GM19324 (cell line): ENCODE measurements around the gene PTH1R.

ENCODE experiments used
- ATAC-seq: cut with Tn5 transposase; IDR thresholded peaks from one replicate; pipeline ENCODE4 v1.9.1; 2021; ENCODE audit warnings: mild to moderate bottlenecking, moderate library complexity; ENCODE audit not compliant: unreplicated experiment, low FRiP score

The PTH1R gene

DNA sequence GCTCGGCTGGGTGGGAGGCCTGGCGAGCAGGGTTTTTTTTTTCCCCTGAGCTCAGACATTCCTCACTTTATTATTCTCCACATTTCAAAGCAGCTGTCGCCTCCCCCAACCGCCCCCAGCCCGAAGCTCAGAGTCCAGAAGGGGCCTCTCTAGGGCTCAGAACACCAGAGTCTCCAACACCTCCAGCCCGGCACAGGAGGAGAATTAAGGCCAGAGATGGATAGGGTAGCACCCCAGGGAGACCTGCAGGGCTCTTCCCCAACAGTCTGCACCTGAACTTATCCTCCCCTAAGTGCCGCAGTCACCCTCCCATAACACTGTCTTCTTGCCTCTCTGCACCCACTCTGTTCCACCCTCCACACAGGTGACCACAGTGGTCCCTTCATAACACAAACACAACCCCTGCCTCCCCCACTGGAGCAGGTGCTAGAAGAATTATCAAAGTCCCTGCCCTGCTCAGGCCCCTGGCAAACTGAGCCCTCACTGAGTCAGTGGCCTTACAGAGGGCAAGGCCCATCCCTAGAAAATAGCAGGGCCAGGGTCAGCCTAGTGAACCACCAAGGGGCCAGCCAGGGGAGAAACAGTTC lies 28.4 kb upstream of the PTH1R start:
- no peak for ATAC-seq

DNA sequence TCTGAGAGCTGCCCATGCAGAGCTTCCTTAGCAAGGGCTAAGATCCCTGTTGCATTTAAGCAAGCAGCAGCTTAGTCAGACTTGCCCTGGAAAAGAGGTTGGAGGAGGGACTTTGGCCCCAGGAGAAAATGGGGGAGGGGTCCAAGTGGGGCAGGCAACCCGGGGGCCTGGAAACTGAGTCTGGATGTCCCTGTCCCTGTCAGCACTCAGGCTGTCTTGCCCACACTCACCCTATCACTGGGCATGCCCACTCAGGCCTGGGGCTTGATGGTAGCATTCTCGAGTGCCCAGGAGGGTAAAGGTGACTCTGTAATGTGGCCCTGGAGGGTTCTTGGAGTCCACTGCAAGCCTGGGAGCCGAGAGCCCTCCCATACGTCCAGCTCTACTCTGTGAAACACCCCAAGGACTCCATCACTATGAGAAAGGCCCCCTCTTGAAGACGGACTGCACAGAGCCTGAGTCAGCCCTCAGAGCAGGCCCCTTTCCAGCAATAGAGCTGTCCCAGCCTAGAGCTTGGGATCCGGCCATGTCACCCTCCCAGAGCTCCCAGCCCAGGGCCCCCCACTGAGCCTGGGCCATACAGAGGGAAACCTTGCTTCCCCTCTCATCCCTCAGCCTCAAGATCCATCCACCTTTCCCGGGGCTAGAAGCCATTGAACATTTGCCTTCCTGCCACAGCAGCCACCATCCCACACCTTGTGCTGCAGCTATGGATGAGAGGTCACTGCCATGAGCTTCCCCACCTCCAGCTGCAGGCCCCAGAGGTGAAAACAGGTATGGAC lies 27.6 kb upstream of the PTH1R start:
- ATAC-seq = no peak

DNA sequence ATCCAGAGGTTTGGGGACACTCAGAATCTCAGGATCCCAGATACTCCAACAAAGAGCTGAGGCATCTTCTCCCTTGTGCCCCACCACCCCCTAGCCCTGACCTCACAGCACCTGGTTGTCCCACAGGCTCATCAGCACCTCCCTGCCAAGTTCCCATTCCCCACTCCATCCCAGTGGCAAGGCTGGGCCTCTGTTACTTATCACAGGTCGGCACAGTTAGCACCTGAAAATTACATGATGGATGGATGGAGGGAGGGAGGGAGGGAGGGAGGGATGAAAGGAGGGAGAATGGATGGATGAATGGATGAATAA lies 27.1 kb upstream of the PTH1R start:
- no peak for ATAC-seq

DNA sequence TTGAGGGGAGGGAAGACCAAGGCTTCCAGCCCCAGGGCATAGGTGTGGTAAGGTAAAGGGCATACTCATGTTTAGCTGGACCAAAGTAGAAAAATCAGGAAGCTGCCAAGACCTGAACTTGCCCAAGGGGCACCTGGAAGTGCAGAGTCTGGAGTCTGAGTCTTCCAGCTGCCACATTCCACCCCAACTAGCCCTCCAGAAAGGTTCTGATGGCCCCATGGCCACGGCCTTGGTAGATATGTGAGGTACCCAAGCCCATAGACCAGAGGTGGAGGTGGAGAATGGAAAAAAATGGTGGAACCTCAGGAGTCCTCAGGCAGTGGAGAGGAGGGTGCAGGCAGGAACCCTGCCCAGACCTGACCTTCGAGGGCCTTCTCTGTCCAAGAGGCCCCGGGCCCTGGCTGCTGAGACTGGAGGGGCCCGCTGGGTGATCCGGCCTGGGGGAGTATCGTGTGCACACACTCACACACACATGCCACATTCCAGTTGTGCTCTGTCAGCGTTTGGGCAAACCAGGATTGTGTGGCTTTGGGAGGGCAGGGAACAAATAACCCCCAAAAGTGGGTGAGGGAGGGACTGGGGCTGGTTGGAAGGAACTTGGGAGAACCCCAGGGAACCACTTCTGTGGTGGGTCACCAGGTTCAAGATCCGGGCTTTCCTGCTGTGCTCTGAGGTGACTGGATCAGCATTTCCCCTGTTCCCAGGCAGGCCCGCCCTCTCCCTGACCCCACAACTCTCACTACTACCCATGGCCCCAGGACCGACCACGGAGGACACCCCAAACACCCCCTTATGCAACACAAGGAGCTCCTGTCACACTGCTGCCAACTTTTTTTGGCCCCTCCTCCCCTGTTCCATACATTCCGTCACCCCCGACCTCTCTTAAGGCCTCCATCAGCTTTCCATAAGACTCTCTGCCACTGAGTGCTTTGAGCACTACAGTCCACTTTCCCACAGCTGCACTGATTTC lies 25.9 kb upstream of the PTH1R start:
- no peak for ATAC-seq

DNA sequence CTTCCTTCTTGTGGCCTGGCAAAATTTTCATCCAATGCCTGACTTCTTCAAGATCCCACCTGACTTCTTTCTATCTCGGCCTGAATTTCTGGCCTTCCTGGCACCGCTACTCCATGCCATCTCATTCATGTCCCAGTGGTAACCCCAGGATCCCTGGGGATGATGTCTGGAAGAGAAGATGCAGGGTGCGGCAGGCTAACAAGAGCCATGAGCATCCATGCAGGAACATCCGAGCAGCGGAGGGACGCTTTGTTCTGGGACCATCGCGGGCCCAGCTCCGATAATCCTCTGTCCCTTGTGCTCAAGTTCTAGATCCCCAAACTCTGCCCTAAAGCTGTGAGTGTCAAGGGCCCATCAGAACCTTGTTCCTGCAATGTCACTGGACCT lies 25.2 kb upstream of the PTH1R start:
- no peak for ATAC-seq

DNA sequence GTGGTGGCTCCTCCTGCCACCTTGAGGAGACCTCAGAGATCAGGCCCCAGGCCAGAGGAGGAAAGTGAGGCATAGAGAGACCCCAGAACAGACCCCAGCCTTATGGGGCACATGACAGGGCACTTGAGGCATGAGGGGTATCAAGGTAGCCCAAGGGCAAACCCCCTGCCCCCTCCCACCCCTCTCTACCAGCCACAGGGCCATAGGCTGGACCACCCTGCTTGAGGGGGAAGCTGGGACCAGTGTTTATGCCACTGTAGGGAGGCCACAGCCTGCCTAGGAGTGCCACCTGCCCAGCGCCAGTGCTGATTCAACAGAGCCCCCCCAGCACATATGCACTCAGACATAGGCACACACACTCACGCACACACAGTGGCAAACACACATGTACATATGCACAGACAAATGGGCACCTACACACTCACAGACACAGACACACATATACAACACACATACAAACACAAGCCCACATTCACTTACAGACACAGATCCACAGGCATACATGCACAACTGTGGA lies 24.6 kb upstream of the PTH1R start:
- ATAC-seq = no peak

DNA sequence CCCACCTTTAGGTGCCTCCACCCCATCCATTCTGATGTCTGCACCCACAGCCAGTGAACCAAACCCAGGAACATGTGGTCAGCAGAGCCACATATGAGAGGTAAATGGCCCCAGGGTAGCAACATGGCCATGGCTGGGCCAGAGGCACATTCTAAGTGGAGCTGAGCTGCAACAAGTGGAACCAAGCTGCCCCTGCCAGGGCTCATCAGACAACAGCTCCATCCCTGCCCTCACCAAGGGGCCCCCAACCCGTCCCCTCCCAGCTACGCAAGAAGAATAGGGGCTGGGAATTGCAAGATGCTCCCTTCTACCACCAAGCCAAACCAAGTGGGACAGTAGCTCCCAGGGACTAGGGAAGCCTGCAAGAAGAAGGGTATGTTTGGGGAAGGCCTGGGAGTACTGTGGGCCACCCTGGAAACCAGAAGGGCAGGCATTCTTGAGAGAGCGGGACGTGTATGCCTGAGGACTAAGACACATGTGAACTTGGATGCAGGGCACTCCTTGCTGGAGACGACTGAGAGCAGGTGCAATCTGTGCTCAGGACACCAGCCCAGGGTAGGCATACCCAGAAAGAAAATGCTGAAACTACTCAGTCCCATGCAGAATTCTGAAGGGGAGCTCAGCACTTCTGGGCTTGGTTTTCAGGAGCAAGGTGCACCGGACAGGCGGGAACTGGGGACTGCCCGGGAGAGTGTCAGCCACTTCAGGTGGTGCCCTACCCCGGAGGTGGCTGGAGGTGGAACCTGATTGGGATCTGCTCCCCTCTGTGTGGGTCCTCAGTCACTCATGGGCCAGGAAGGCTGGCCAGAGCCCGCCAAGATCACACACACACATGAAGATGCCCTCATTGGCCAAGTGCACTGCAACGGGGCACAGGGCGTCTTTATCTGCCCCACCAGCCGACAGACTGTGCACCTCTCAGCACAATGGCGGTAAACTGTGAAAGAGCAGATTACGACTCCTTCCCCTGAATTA lies 23.8 kb upstream of the PTH1R start:
- ATAC-seq = no peak

DNA sequence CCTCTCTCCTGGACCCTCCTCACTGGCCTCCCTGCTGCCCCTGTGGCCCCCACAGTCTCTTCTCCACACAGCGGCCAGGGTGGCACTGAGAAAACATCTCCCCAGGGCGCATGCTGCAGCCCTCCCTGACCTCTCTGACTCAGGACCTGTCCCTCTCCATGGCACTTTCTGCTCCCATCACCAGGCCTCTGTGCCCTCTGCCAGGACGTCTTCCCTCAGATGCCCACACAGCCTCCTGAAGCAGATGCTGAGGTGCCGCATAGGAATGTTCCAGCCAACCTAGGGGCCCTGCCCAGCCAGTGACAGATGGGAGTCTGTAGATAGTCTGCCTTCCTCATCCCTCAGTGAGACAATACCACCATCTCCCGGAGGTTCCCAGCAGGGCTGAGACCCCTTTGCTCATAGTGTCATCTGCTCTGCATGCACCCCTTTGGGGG lies 22.9 kb upstream of the PTH1R start:
- ATAC-seq = no peak

DNA sequence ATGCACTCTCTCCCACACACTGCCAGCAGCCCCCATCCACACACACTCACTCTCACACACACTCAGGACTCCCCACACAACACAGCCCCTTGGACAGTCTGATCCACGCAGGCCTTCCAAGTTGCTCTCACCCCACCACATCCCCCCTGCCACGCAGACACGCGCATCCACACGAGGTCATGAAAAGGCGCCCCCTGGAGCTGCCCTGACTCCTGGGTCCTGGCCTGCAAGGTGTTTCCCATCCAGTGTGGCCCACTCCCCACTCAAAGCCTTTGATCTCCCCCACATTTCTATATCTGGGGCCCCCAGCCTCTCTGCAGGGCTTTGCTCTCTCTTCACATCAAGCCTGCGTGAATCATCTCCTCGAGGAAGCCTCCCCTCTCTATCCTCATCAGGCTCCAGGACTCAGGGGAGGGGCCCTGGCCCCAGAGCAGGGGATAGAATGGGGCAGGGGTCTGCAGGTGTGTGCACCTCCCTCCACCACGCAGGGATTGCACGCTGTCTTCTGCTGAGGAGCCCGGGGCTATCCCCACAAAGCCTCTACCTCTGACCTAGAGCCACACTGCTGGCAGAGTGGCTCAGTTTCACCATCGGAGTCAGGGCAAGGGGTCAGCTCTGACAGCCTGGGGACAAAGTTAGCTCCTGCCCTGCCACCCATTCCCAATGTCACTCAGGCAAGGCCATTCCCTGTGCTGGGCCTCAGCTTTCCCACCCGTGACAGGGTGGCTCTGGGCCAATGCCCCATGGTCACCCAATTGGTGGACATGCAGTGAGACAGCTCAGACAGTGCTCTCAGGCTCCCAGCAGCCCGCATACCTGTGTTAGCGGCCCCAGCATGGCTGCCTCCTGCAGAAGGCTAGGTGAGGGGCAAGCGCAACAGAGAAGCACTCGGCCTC lies 20.7 kb upstream of the PTH1R start:
- ATAC-seq = no peak

DNA sequence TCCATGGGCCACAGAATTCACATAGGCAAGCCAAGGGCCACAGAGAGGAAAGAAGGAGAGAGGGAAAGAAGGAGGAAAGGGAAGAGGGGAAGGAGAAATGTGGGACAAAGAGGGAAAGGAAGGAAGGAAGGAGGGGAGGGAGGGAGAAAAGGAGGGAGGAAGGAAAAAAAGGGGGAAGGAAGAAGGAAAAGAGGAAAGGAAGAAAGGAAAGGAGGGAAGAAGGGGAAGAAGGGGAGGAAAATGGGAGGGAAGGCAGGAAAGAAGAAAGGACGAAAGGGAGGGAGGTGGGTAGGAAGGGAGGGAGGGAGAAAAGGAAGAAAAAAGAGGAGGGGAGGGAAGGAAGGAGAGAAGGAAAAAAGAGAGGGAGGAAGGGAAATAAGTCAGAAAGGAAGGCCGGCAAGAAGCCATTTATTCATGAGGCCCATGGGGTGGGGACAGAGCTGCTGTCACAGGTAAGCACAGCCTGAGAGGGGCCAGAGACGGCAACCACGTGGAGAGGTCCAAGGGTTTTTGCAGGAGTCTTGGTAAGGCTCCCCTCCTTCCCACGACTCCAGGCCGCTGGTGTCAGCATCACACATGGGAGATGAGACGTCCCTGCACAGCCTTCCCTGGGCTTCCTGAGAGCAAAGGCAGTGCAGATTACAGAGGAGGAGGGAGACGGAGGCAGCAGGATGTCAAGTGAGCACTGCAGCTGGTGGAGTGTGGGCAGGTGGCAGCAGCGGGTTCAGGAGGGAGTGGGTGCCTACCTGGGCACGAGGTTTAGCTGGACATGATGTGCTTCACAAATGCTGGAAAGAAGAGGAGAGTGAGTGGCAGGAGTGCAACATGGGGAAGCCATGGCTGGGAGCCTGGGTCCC lies 19.8 kb upstream of the PTH1R start:
- ATAC-seq = no peak

DNA sequence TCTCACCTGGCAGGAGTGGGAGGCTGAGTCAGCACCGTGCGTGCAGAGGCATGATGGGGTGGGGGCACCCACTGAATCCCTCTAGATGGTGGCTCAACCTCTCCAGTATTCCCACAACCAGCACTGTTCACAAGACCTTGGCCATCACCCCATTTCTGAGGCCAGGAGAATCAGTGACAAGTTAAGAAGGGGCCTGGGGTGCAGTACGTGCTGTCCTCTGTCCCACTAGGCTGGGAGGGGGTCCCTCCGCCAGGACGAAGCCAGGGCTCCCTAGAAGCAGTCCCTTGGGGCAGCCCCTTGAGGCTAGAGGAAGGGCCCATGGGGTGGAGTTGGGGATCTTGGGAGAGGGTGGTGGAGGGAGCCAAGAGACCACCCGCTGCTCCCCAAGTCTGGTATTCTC lies 19.1 kb upstream of the PTH1R start:
- ATAC-seq = no peak

DNA sequence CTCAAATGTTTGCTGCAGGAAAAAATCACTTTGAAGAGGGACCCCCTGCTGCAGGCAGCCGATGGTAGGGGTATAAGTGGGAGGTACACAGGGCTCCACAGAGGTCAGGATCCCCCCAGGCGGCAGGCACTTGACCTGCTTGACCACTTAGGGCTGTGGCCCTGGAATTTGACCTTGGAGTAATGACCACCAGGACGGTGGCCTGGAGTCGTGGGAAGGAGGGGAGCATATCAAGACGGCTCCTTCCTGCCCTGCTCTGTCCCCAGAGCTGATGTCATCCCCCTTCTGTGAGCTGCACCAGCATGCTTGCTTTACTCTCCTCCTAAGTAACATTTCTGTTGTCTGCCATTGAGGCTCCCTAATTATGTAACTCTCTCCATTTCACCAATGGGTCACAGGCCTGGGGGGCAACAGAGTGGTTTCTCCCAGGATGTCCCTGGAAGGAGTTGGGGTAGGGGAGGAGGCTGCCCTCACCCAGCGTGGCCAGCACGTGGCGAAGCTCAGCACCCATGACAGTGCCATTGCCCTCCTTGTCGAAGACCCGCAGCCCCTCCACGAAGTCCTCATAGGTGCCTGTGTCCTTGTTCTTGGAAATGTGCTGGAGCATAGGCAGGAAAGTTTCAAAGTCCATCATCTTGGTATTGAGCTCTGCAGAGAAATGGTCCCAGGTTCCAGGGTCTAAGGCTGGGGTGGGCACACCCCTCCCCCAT lies 18.4 kb upstream of the PTH1R start:
- ATAC-seq = no peak

DNA sequence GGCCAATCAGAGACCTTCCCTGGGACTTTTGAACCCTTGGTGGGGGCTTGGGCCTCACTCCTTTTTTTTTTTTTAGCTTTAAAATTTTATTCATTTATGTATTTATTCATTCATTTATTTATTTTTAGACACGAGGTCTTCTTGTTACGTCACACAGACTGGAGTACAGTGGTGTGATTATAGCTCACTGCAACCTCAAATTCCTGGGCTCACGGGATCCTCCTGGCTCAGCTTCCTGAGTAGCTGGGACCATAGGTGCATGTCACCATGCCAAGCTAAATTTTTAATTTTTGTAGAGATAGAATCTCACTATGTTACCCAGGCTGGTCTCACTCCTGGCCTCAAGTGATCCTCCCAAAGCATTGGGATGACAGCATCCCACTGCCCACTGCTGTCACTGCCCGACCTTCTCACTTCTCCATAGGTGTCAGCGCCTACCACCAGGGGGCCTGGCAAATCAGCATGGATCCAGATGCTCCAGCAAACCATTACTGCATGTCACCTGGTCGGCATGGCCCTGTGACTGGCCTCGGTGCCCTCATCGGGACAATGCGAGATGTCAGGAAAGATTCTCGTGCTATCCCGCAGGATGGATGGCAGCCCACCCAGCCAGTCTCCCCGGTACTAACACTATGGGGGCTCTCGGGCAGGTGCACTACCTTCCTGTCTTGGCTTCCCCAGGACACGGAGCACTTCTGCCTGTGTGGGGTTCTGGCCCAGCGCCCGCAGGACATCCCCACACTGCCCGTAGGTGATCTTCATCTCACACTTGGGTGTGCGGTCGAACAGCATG lies 17.3 kb upstream of the PTH1R start:
- ATAC-seq = no peak

DNA sequence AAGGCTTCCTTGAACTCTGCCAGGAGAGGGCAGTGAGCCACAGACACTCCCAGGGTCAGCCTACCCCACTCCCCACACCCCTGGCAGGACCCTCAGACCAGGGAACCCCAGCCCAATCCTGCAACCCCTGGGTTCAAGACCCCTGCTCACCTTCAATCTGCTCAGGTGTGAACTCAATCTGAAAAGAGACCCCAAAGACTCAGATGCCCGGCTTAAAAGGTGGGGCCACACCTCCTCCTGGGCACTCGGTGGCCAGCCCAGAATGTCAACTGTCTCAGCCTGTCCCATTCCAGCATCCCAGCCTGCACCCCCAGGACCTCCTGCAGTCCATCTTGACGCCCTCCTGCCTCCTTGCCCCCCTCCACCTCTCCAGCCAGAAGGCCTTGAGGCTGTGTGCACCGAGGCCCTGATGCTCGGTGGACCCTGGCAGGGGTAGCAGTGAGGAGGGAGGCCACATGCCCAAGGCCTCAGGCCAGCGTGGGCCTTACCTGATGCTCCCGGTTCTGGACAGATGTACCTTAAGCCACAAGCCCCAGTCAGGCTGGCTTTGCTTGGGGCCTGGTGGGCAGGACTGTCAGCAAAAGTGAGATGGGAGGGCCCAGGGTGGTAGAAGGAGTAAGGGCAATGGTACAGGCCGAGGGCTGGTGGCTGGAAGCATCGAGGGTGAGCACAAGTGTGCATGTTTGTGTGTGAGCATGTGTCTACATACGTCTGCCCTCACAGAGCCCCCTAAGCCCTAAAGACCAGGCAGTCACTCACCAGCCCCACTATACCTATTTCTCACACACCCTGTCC lies 16.5 kb upstream of the PTH1R start:
- no peak for ATAC-seq

DNA sequence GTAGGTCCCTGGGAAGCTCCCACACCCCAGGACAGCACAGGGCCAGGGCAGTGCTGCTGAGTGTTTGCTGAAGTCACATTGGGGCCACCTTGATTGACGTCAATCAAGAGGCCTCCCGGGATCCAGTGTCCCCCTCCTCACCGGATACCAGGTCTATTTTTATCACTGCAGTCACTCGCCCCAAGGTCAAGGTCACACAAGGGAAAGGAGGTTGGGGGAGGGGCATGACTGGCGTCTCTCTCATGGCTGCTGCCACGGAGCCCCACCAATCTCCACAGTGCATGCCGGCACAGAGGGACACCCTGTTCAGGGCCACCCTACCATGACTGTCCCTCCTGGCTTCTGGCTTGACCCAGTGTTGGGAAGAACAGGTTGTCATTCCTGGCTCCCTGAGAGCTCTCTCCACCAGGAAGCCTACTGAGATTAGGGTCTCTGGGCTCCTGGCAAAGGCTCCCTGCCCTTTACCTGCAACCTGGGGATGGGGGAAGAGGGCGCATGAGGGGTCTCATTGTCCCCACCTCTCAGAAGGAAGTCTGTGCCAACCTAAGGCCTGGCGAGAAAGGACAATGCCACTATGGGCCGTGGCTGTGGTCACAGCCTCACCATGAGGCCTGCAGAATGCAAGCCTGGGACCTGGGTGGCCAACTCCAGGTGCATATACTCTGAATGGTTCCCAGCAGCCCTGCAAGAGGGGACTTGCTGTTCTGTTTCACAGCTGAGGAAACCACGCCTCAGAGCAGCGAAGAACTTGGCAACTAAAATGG lies 15.7 kb upstream of the PTH1R start:
- no peak for ATAC-seq
